ENCODE measurements around the gene WFDC10B.
"Not testable (repeated sequence)": the region's sequence is repeated elsewhere in the genome, so short reads cannot be mapped to it uniquely, and the experiment has no call there.

- TF ChIP-seq CTCF (conservative IDR thresholded peaks at IDR 0.05 in 1 of 2, IDR thresholded peaks at IDR 0.05 in 1 of 2; ENCODE audit: extremely low read depth in 1 of 2, insufficient read depth in 1 of 2, low read depth in 1 of 2, low read length in 2 of 2); EZH2 (IDR thresholded peaks at IDR 0.05; ENCODE audit: borderline replicate concordance, low read length): not testable (repeated sequence)
Measured at GRCh38 chr20:45641076-45641475, 63.7 kb downstream of the WFDC10B start.
